Right atrium auricular region (tissue), 2 donors: ENCODE data around the gene NBEAL2. TPM values are rescaled to one million over a fixed set of nuclear protein-coding genes. Genes with fewer than 3 reads are reported as not detected.

Experiments
- DNase-seq: peaks from one replicate; pipeline ENCODE4 v3.0.0-alpha.2; 2019; ENCODE audit warnings: low spot score
- H3K27ac ChIP-seq, 2 donors: fragments of 200-600 bp; sonication (generic); 1 replicate in 1 of 2; 2 replicates in 1 of 2; pipeline ENCODE4 v1.5.1; 2016 to 2019
- H3K27me3 ChIP-seq, 2 donors: fragments of 200-600 bp; sonication (generic); one replicate each; pipeline versions ENCODE4 v1.5.1 to v1.6.0; 2017 to 2019
- H3K36me3 ChIP-seq: fragments of 200-600 bp; sonication (generic); one replicate; pipeline ENCODE4 v1.5.1; 2016
- H3K4me1 ChIP-seq, 2 donors: fragments of 200-600 bp; sonication (generic); one replicate each; pipeline versions ENCODE4 v1.5.1 to v1.6.0; 2017 to 2019
- H3K4me3 ChIP-seq, 2 donors: fragments of 200-600 bp; sonication (generic); 1 replicate in 1 of 2; 2 replicates in 1 of 2; pipeline ENCODE4 v1.5.1; 2017 to 2019; ENCODE audit warnings: mild to moderate bottlenecking in 1 of 2, moderate library complexity in 1 of 2
- H3K9me3 ChIP-seq, 2 donors: fragments of 200-600 bp; sonication (generic); one replicate each; pipeline ENCODE4 v1.5.1; 2019
- total RNA-seq, 2 donors: library from RNA; depleted of rRNA; stranded (reverse); fragments of >200 nt; gene quantifications; one replicate each; pipeline ENCODE4 v1.1.0, GENCODE V29; 2016
- TF ChIP-seq, protein P1 (sequence below), 2 donors: fragments of 200-600 bp; sonication (generic); IDR thresholded peaks; one replicate each; pipeline ENCODE4 v1.5.1; 2019; ENCODE audit warnings: antibody characterized with exemption in 2 of 2

The NBEAL2 gene
- total RNA-seq, 2 donors from 2014 or later: 7.5 to 15.3 TPM

DNA sequence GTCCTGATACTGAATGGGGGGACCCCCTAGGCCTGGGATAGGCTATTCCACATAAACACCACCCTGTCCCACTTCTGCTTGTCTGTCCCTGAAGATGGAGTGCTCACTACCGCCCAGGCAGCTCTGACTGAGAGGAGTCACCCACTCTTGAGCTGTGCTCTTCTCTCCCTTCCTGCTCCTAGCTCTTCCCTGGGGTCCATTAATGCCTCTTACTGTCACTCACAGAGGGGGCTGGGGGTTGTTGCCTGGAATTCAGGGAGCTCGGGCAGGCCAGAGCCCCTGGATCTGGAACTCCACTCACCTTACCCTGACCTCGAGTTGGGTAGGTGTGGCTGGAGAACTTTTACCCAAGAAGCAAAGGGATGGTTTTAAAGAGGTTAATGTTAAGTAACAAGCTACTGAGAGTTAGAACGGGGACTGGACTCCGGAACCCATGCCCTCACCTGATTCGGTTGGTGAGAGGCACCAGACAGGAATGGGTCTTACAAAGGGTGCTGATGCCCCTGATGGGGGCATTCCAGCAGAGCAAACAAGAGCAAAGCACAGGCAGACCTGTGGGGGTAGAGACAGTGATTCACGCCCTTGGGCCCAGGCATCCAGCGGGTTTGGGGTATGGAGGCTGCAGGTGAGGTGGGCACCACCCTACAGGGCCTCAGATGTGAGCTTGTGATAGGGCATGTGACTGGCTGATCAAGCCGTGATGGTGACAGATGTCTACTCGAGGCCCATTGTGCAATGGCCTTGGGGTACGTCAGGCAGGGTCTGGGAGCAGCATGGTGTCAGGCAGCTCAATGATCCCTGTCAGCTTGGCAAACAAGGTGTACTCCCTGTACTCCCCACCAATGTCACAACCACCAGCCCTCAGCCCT lies 5.4 kb downstream of the NBEAL2 start:
- Histone ChIP-seq H3K27ac (no peak overlapping the region), H3K4me1 (peaks cover 0 to 39% of the 10 kb centered on the region in 2 donors), H3K4me3 (no peak overlapping the region), H3K9me3 (no peaks in the 10 kb centered on the region), H3K36me3 (no peaks in the 10 kb centered on the region), H3K27me3 (no peaks in the 10 kb centered on the region)
- TF ChIP-seq, protein P1, sequence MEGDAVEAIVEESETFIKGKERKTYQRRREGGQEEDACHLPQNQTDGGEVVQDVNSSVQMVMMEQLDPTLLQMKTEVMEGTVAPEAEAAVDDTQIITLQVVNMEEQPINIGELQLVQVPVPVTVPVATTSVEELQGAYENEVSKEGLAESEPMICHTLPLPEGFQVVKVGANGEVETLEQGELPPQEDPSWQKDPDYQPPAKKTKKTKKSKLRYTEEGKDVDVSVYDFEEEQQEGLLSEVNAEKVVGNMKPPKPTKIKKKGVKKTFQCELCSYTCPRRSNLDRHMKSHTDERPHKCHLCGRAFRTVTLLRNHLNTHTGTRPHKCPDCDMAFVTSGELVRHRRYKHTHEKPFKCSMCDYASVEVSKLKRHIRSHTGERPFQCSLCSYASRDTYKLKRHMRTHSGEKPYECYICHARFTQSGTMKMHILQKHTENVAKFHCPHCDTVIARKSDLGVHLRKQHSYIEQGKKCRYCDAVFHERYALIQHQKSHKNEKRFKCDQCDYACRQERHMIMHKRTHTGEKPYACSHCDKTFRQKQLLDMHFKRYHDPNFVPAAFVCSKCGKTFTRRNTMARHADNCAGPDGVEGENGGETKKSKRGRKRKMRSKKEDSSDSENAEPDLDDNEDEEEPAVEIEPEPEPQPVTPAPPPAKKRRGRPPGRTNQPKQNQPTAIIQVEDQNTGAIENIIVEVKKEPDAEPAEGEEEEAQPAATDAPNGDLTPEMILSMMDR (IDR thresholded peaks at IDR 0.05): no peak
- no peak for DNase-seq

DNA sequence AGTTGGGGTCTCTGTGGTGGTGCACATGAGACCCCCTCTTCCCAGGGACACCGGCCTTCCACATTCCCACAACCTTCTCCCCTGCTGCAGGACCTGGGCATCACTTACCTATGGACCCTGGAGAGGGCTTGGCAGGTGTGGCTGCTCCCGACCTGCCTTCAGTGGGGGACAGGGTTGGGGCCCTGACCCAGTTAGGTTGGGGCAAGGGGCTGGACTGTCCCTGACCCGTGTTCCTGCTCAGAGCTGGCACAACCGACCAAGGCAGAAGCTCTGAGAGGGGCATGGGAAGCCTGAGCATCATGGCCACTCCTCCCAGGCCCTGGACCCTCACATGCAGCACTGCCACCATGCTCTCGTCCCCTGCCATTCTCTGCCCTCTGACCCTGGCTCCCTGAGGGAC lies 6.1 kb downstream of the NBEAL2 start:
- H3K4me1 ChIP-seq: peaks cover 0 to 33% of the 10 kb centered on the region in 2 donors
- TF ChIP-seq, protein P1 (IDR thresholded peaks at IDR 0.05): no peak
- H3K4me3 ChIP-seq: no peak overlapping the region
- no peak overlapping the region for H3K27ac ChIP-seq
- DNase-seq: no peak
- no peaks in the 10 kb centered on the region for H3K27me3 ChIP-seq
- no peaks in the 10 kb centered on the region for H3K36me3 ChIP-seq
- H3K9me3 ChIP-seq: no peaks in the 10 kb centered on the region

DNA sequence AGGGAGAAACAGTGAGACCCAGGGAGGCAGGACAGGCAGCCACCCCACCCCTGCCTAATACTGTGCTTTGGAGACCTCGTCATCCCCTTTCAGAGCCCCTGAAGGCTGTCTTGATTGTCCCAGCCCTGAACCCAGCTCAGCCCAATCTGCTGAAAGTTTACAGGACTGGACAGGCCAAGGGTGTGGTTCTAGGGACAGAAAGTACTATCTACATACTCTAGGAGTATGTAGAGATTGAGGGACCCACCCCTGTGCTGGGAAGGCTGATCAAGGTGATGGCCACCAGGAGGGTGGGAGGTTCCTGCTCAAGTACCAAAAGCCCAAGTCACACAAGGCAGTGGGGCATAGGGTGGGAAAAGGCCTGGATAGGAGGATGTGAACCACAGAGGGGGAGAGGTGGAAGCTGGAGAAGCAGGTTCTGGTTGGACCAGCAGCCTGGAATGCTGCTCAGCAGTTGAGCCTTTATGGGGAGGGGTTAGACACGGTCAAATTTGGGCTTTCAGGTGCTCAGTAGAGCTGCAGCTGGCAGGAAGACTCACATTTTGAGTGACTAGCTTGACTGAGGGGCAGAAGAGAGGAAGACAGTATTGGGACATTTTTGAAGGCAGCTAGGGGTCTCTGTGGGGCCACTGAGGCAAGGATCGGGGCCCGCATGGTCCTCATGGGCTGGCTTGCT lies 6.7 kb downstream of the NBEAL2 start:
- H3K4me3 ChIP-seq: no peak overlapping the region
- H3K27ac ChIP-seq: no peak overlapping the region
- peaks cover 0 to 30% of the 10 kb centered on the region in 2 donors for H3K4me1 ChIP-seq
- no peaks in the 10 kb centered on the region for H3K36me3 ChIP-seq
- no peaks in the 10 kb centered on the region for H3K9me3 ChIP-seq
- TF ChIP-seq, protein P1 (IDR thresholded peaks at IDR 0.05): no peak
- H3K27me3 ChIP-seq: no peaks in the 10 kb centered on the region
- DNase-seq: no peak

DNA sequence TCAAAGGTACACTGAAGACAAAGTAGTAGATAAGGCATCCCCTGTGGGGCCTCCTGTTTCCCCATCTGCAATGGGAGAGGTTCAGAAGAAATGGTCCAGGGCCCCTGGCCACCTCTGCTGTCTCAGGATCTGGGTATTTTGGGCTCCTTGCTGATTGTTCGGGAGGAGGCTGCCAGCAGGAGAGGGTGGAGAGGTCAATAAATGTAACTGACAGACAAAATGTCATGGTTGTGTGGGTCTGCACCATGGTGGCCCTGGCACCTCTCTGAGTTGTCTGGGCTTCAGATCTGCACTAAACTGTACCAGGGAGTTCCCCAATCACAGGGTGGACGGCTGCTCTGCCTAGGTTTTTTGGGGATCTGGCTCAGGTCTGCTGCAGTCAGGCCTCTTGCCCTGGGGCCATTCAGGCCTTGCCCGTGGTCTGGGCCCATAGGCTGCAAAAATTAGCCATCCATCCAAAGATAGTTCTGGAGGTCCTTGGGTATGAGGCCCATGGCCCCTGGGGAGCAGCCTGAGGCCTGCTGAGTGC lies 7.4 kb downstream of the NBEAL2 start:
- H3K9me3 ChIP-seq: no peaks in the 10 kb centered on the region
- no peak overlapping the region for H3K4me3 ChIP-seq
- no peak for DNase-seq
- no peak overlapping the region for H3K27ac ChIP-seq
- TF ChIP-seq, protein P1 (IDR thresholded peaks at IDR 0.05): no peak
- H3K4me1 ChIP-seq: peaks cover 0 to 24% of the 10 kb centered on the region in 2 donors
- no peaks in the 10 kb centered on the region for H3K27me3 ChIP-seq
- H3K36me3 ChIP-seq: no peaks in the 10 kb centered on the region

DNA sequence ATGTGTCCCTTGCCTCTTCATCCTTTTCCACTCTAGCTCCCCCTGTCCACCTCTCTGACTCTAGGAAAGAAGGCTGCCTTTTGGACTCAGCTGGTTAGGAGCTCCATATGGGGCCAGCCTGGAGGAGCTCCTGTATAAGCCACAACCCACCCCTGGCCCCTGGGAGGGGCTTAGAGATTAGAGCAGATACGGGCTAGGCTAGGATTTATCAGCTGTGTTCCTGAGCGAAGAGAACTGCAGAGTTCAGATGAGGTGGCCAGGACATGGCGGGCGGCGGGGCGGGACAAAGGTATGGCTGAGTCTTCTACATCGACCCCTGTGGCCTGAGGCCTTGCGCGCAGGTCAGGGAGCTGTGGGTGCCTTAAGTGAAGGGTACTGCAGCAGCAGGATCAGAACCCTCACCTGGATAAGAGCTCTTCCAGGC lies 7.9 kb downstream of the NBEAL2 start:
- no peaks in the 10 kb centered on the region for H3K9me3 ChIP-seq
- H3K4me3 ChIP-seq: no peak overlapping the region
- H3K36me3 ChIP-seq: no peaks in the 10 kb centered on the region
- H3K27ac ChIP-seq: no peak overlapping the region
- H3K27me3 ChIP-seq: no peaks in the 10 kb centered on the region
- TF ChIP-seq, protein P1 (IDR thresholded peaks at IDR 0.05): no peak
- peaks cover 0 to 23% of the 10 kb centered on the region in 2 donors for H3K4me1 ChIP-seq
- no peak for DNase-seq
